GM19099 (cell line): ENCODE measurements around the gene ERFE.

ENCODE experiments used
- POLR2A ChIP-seq: IDR thresholded peaks from 3 replicates; pipeline ENCODE4 v1.6.1; 2011; ENCODE audit warnings: low read depth; ENCODE audit not compliant: insufficient read length; ENCODE audit errors: extremely low read depth

The ERFE gene

GRCh38 chr2:238155051-238155760 is 3.6 kb upstream of the ERFE start:
- TF ChIP-seq POLR2A = no peak

GRCh38 chr2:238155761-238156694 is 2.7 kb upstream of the ERFE start:
- no peak for TF ChIP-seq POLR2A

- no peak for TF ChIP-seq POLR2A
These were observed 1.2 kb upstream of the ERFE start for GRCh38 chr2:238157506-238158017.

DNA sequence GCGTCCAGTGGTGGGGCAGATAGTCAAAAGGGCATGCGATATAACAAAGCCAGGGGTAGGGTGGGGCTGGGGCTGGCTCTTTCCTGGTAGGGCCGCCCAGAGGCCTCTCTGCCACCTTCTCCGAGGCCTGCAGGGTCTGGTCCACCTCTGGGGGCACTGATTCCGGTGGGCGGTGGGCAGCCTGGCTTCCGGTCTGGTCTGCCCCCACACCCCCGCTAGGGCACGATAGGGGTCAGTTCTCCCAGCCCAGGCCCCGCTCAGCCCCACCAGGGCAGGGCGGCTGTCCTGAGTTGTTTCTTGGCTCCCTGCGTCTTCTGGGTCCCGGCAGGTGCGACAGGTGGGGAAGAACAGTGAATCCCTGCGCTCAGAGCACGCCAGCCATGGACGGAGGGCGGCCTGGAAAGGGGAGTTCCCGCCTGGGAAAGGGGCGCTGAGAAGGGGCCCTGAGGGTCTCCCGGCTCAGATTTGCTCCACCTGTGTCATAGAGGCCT is 707 bp upstream of the ERFE start:
- TF ChIP-seq POLR2A = no peak

- no peak for TF ChIP-seq POLR2A
These were observed 335 bp downstream of the ERFE start for GRCh38 chr2:238159071-238159539.

- TF ChIP-seq POLR2A = no peak
These were observed 963 bp downstream of the ERFE start for GRCh38 chr2:238159661-238160205.

DNA sequence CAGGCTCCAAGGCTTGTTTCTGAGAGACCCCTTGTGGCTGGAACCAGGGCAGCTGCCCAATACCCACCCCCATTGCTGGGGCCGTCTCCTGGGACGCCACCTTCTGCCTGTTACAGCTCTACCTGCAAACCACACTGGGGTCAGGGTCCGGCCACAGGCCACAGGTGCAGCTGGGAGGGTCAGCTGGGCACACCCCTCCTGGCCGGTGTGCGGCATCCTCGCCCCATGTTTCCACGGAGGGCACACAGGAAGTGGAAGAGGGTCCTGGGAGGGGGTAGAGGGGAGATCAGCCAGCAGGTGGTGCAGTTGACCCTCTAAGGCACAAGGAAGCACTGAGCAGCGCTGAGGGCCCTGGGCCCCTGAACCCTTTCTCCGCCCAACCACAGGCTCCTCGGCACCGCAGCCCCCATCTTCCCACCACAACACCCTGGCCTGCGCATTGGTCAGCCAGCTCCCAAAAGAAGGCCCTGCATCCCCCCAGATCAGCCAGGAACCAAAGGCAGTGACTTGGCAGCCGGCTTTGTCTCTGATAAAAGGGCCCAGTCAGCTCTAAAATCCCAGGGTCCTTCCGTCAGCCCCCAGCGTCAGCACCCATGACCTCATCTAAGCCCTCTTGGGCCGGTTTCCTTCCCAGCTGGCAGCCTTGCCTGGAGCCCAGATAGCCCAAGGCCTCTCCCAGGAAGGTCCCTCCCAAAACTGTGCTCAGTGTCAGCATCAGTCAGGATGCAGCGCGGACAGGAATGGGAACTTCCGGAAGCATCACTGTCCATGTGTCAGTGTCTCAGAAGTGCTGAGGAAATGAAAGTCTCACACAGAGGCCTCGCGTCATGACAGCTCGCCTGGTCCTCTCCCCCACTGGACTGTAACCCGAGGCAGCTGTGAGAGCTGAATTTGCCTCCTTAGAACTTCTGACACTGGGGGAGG is 1.7 kb downstream of the ERFE start:
- TF ChIP-seq POLR2A = no peak

GRCh38 chr2:238161291-238162051 is 2.7 kb downstream of the ERFE start:
- TF ChIP-seq POLR2A = no peak

GRCh38 chr2:238162251-238162845 is 3.6 kb downstream of the ERFE start:
- TF ChIP-seq POLR2A = no peak

- TF ChIP-seq POLR2A = no peak
These were observed 4.2 kb downstream of the ERFE start for GRCh38 chr2:238162846-238163441.

- no peak for TF ChIP-seq POLR2A
These were observed 4.9 kb downstream of the ERFE start for GRCh38 chr2:238163481-238164198.

DNA sequence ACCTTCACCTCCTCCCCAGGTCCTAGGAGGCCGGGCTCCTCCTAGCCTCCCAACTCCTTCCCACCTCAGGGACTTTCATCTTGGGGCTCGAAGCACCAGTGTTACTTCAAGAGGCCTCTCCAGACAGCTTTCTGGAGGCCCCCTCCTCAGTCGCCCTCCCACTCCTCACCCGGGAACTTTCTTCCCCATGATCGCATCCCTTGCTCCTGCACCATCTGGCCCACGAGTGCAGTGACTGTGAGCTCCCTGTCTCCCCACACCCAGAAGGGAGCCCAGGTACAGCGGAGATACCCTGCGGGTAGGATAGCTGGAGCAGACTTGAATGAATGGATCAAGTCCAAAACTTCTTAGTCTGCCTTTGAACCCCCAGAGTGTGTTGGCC is 6.1 kb downstream of the ERFE start:
- no peak for TF ChIP-seq POLR2A
